SK-N-SH (cell line): Measurements from ENCODE around the gene ANKRD39. TPM values are rescaled to one million over a fixed set of nuclear protein-coding genes. Genes with fewer than 3 reads are reported as not detected.

Experiments
- CTCF ChIA-PET: fragments of 300-600, 350-600 bp; formaldehyde crosslinking; extraction: SDS; loops from one replicate; lab custom pipeline; 2021; lab: Yijun Ruan, JAX
- POLR2A ChIA-PET: fragments of 350-600 bp; sonication (Branson Sonifier 250); formaldehyde crosslinking; extraction: SDS; loops from one replicate; lab custom pipeline; 2020; ENCODE audit warnings: antibody characterized with exemption, inconsistent platforms; lab: Yijun Ruan, JAX
- DNase-seq: peaks from one replicate; pipeline ENCODE4 v3.0.0; 2012
- H2AFZ ChIP-seq: fragments of 200-600 bp; sonication (generic); 2 replicates; pipeline ENCODE4 v1.8.1; 2016; ENCODE audit warnings: antibody characterized with exemption, mild to moderate bottlenecking, low read depth
- H3F3A ChIP-seq: fragments of 200-600 bp; sonication (generic); replicated peaks from 2 replicates; pipeline ENCODE3; 2016; ENCODE audit warnings: antibody characterized with exemption, mild to moderate bottlenecking; ENCODE audit not compliant: insufficient read depth
- H3K27ac ChIP-seq, 2 experiments: fragments of 200-500 bp in 1 of 2; fragments of 200-600 bp in 1 of 2; sonication (Bioruptor generic) in 1 of 2; sonication (generic), shearing (Covaris generic) in 1 of 2; 2 replicates each; pipeline versions ENCODE4 v1.5.1 to v1.6.1; 2014 to 2016; ENCODE audit warnings: low read depth in 2 of 2, inconsistent platforms in 1 of 2, low read length in 1 of 2, mild to moderate bottlenecking in 1 of 2, mixed read lengths in 1 of 2
- H3K27me3 ChIP-seq: fragments of 200-600 bp; sonication (generic), shearing (Covaris generic); 2 replicates; pipeline ENCODE4 v1.6.1; 2016; ENCODE audit warnings: mixed run types; ENCODE audit not compliant: insufficient read depth
- H3K36me3 ChIP-seq, 2 experiments: fragments of 200-500 bp in 1 of 2; fragments of 200-600 bp in 1 of 2; sonication (Bioruptor generic) in 1 of 2; sonication (generic) in 1 of 2; replicated peaks in 1 of 2; 2 replicates each; pipeline versions ENCODE3 to v1.5.1; 2014 to 2016; ENCODE audit warnings: low read length in 1 of 2, mild to moderate bottlenecking in 1 of 2; ENCODE audit not compliant: insufficient read depth in 2 of 2, control insufficient read depth in 1 of 2
- H3K4me1 ChIP-seq, 2 experiments: fragments of 200-500 bp in 1 of 2; fragments of 200-600 bp in 1 of 2; sonication (Bioruptor generic) in 1 of 2; sonication (generic), shearing (Covaris generic) in 1 of 2; 2 replicates each; pipeline versions ENCODE4 v1.5.1 to v1.6.1; 2014 to 2016; ENCODE audit warnings: low read depth in 1 of 2, low read length in 1 of 2, mixed run types in 1 of 2; ENCODE audit not compliant: insufficient read depth in 2 of 2, control insufficient read depth in 1 of 2
- H3K4me2 ChIP-seq: fragments of 200-600 bp; sonication (generic), shearing (Covaris generic); 2 replicates; pipeline ENCODE4 v1.6.1; 2017; ENCODE audit warnings: mixed run types
- H3K4me3 ChIP-seq, 2 experiments: fragments of 200-500 bp in 1 of 2; fragments of 200-600 bp in 1 of 2; sonication (Bioruptor generic) in 1 of 2; sonication (generic), shearing (Covaris generic) in 1 of 2; 2 replicates each; pipeline versions ENCODE4 v1.5.1 to v1.8.1; 2014 to 2016; ENCODE audit warnings: low read depth in 2 of 2, inconsistent platforms in 1 of 2, low read length in 1 of 2, mild to moderate bottlenecking in 1 of 2, mixed read lengths in 1 of 2, moderate library complexity in 1 of 2
- H3K79me2 ChIP-seq: fragments of 200-600 bp; sonication (generic); 2 replicates; pipeline ENCODE4 v1.8.1; 2017; ENCODE audit warnings: mild to moderate bottlenecking; ENCODE audit not compliant: insufficient read depth
- H3K9ac ChIP-seq: fragments of 200-600 bp; sonication (generic); 2 replicates; pipeline ENCODE4 v1.6.1; 2017; ENCODE audit warnings: mixed run types
- H3K9me2 ChIP-seq: fragments of 200-600 bp; sonication (generic); 2 replicates; pipeline ENCODE4 v1.6.1; 2017; ENCODE audit warnings: mixed run types
- H3K9me3 ChIP-seq: fragments of 200-600 bp; sonication (generic); 2 replicates; pipeline ENCODE4 v1.6.1; 2017; ENCODE audit warnings: mixed run types, mild to moderate bottlenecking, moderate library complexity
- H4K20me1 ChIP-seq: fragments of 200-600 bp; sonication (generic); 2 replicates; pipeline ENCODE4 v1.6.1; 2017; ENCODE audit warnings: mild to moderate bottlenecking, mixed run types; ENCODE audit not compliant: insufficient read depth
- ELF1 ChIP-seq: IDR thresholded peaks from 2 replicates; pipeline ENCODE4 v1.4.0; 2012
- EZH2phosphoT487 ChIP-seq: fragments of 200-600 bp; sonication (generic); IDR thresholded peaks from 2 replicates; pipeline ENCODE4 v1.6.1; 2017; ENCODE audit warnings: low read depth, mixed run types, mild to moderate bottlenecking, antibody characterized with exemption, moderate library complexity, borderline replicate concordance
- GABPA ChIP-seq: IDR thresholded peaks from 2 replicates; pipeline ENCODE4 v1.4.0; 2012; ENCODE audit warnings: low read depth, mild to moderate bottlenecking
- JUND ChIP-seq: IDR thresholded peaks from 2 replicates; pipeline ENCODE4 v1.4.0; 2012
- MXI1 ChIP-seq: IDR thresholded peaks from 2 replicates; pipeline ENCODE4 v1.6.1; 2012; ENCODE audit warnings: mild to moderate bottlenecking, low read depth, low read length, improper control_type of control experiment
- POLR2AphosphoS5 ChIP-seq: IDR thresholded peaks from 2 replicates; pipeline ENCODE4 v1.6.1; 2012; ENCODE audit warnings: low read depth, low read length
- RAD21 ChIP-seq: IDR thresholded peaks from 2 replicates; pipeline ENCODE4 v1.6.1; 2012; ENCODE audit warnings: mild to moderate bottlenecking, low read length
- RFX5 ChIP-seq: IDR thresholded peaks from 2 replicates; pipeline ENCODE4 v1.6.1; 2012; ENCODE audit warnings: mild to moderate bottlenecking, improper control_type of control experiment, low read length
- RXRA ChIP-seq: IDR thresholded peaks from 2 replicates; pipeline ENCODE4 v1.4.0; 2012; ENCODE audit warnings: low read depth, mild to moderate bottlenecking, borderline replicate concordance
- SIN3A ChIP-seq: IDR thresholded peaks from 2 replicates; pipeline ENCODE4 v1.6.1; 2012; ENCODE audit warnings: low read depth, mild to moderate bottlenecking, low read length, moderate library complexity, borderline replicate concordance
- SMC3 ChIP-seq: IDR thresholded peaks from 2 replicates; pipeline ENCODE4 v1.6.1; 2012; ENCODE audit warnings: low read depth, low read length, improper control_type of control experiment
- TCF12 ChIP-seq: IDR thresholded peaks from 2 replicates; pipeline ENCODE4 v1.4.0; 2012
- TEAD4 ChIP-seq: IDR thresholded peaks from 2 replicates; pipeline ENCODE4 v1.4.0; 2012; ENCODE audit warnings: mild to moderate bottlenecking, borderline replicate concordance; ENCODE audit not compliant: insufficient read depth
- WGBS: methylation state at CpG from one replicate; pipeline ENCODE4 v1.1.6; 2017; ENCODE audit warnings: low lambda C conversion rate; 5-methylcytosine and 5-hydroxymethylcytosine counted together
- polyA plus RNA-seq, 3 experiments: library from polyadenylated mRNA; depleted of rRNA; stranded (reverse); fragments of >200 nt; gene quantifications; 2 replicates each; pipeline ENCODE4 v1.2.3, GENCODE V29; 2012
- TF ChIP-seq, protein P1 (sequence below): IDR thresholded peaks from 2 replicates; pipeline ENCODE4 v1.4.0; 2012; ENCODE audit warnings: low read depth
- TF ChIP-seq, protein P2 (sequence below): IDR thresholded peaks from 2 replicates; pipeline ENCODE4 v1.6.1; 2012; ENCODE audit warnings: mild to moderate bottlenecking, low read depth, low read length, moderate library complexity
- TF ChIP-seq, protein P3 (sequence below): IDR thresholded peaks from 2 replicates; pipeline ENCODE4 v1.4.0; 2012; ENCODE audit warnings: low read depth, borderline replicate concordance

ANKRD39 gene
- polyA plus RNA-seq, 1 of the 3 experiments (the other 2 are of a cell fraction) = 11.8 TPM

DNA sequence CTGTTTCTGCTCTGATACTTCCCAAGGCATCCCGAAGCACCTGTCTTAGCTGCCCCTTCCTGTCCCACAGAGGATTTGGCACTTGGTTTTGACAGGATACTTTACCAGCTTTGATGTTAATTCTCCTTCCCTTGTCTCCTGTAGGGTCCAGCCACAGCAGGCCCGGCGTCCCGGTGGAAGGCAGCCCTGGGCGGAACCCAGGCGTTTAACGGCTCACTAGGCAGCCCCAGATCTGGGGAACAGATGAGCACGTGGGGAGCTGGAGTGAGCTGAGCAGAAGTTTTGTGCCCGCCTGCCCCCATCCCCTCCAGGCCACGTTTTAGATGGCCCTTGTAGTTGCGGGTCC is 25.4 kb downstream of the ANKRD39 start:
- no peaks in the 10 kb centered on the region; a peak in 1 of 4 replicates for H3K4me1 ChIP-seq
- no peaks in the 10 kb centered on the region for H4K20me1 ChIP-seq
- H2AFZ ChIP-seq = no peak overlapping the region
- TF ChIP-seq ELF1 (no peak), RXRA (no peak), RFX5 (no peak), RAD21 (no peak), GABPA (no peak), TEAD4 (no peak), MXI1 (no peak), SIN3A (no peak), EZH2phosphoT487 (no peak), TCF12 (no peak), JUND (no peak), SMC3 (no peak), POLR2AphosphoS5 (no peak)
- TF ChIP-seq, protein P1, sequence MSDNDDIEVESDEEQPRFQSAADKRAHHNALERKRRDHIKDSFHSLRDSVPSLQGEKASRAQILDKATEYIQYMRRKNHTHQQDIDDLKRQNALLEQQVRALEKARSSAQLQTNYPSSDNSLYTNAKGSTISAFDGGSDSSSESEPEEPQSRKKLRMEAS = no peak
- TF ChIP-seq, protein P2, sequence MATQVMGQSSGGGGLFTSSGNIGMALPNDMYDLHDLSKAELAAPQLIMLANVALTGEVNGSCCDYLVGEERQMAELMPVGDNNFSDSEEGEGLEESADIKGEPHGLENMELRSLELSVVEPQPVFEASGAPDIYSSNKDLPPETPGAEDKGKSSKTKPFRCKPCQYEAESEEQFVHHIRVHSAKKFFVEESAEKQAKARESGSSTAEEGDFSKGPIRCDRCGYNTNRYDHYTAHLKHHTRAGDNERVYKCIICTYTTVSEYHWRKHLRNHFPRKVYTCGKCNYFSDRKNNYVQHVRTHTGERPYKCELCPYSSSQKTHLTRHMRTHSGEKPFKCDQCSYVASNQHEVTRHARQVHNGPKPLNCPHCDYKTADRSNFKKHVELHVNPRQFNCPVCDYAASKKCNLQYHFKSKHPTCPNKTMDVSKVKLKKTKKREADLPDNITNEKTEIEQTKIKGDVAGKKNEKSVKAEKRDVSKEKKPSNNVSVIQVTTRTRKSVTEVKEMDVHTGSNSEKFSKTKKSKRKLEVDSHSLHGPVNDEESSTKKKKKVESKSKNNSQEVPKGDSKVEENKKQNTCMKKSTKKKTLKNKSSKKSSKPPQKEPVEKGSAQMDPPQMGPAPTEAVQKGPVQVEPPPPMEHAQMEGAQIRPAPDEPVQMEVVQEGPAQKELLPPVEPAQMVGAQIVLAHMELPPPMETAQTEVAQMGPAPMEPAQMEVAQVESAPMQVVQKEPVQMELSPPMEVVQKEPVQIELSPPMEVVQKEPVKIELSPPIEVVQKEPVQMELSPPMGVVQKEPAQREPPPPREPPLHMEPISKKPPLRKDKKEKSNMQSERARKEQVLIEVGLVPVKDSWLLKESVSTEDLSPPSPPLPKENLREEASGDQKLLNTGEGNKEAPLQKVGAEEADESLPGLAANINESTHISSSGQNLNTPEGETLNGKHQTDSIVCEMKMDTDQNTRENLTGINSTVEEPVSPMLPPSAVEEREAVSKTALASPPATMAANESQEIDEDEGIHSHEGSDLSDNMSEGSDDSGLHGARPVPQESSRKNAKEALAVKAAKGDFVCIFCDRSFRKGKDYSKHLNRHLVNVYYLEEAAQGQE = no peak
- TF ChIP-seq, protein P3, sequence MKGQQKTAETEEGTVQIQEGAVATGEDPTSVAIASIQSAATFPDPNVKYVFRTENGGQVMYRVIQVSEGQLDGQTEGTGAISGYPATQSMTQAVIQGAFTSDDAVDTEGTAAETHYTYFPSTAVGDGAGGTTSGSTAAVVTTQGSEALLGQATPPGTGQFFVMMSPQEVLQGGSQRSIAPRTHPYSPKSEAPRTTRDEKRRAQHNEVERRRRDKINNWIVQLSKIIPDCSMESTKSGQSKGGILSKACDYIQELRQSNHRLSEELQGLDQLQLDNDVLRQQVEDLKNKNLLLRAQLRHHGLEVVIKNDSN = no peak
- no peak overlapping the region; a peak in 1 of 4 replicates for H3K27ac ChIP-seq
- no peaks in the 10 kb centered on the region for H3F3A ChIP-seq
- no peak overlapping the region for H3K4me3 ChIP-seq
- WGBS = 70% methylated on average over 5 of the region's 11 CpGs
- peaks cover 11 to 59% of the 10 kb centered on the region in 2 experiments for H3K36me3 ChIP-seq
- CTCF ChIA-PET = interaction anchor here (1.3 to 1.5 kb wide), 2 partner anchors 69 to 119 kb away, joined by 3 to 4 read pairs; no protein-coding TSS in a partner anchor
- no peak overlapping the region for H3K4me2 ChIP-seq
- H3K27me3 ChIP-seq = no peaks in the 10 kb centered on the region
- H3K9me3 ChIP-seq = no peaks in the 10 kb centered on the region
- no peaks in the 10 kb centered on the region for H3K79me2 ChIP-seq
- H3K9ac ChIP-seq = no peak overlapping the region
- no peak for DNase-seq
- H3K9me2 ChIP-seq = no peaks in the 10 kb centered on the region
- POLR2A ChIA-PET = no interaction called here
